ENCODE data around the gene CHURC1.

CHURC1 gene

GRCh38 chr14:64940336-64940910 lies 26.2 kb downstream of the CHURC1 start:
- no peak for DNase-seq

- no peak for DNase-seq
Measured at GRCh38 chr14:64942531-64943111, 28.4 kb downstream of the CHURC1 start, which contains the start of gene GPX2. Gene GPX2, minus strand, starts transcription at chr14:64942745. Its CDS starts 19 bp downstream, at chr14:64942726.

GRCh38 chr14:64943556-64943955 lies 29.3 kb downstream of the CHURC1 start:
- DNase-seq, result no peak

- DNase-seq, result no peak
Measured at GRCh38 chr14:64944041-64944440, 29.8 kb downstream of the CHURC1 start.

GRCh38 chr14:64944861-64945260 lies 30.6 kb downstream of the CHURC1 start:
- no peak for DNase-seq

- no peak for DNase-seq
Measured at GRCh38 chr14:64945431-64946178, 31.4 kb downstream of the CHURC1 start.

- DNase-seq, result no peak
Measured at GRCh38 chr14:64946310-64947045, 32.2 kb downstream of the CHURC1 start.

- no peak for DNase-seq
Measured at GRCh38 chr14:64947710-64948611, 33.7 kb downstream of the CHURC1 start.

GRCh38 chr14:64948612-64949210 lies 34.5 kb downstream of the CHURC1 start:
- DNase-seq, result no peak

- DNase-seq, result no peak
Measured at GRCh38 chr14:64950889-64951288, 36.6 kb downstream of the CHURC1 start.

GRCh38 chr14:64951291-64951690 lies 37.0 kb downstream of the CHURC1 start:
- no peak for DNase-seq

- no peak for DNase-seq
Measured at GRCh38 chr14:64951724-64952123, 37.5 kb downstream of the CHURC1 start.

- no peak for DNase-seq
Measured at GRCh38 chr14:64952598-64953309, 38.5 kb downstream of the CHURC1 start.

- no peak for DNase-seq
Measured at GRCh38 chr14:64953310-64953654, 39.0 kb downstream of the CHURC1 start.

- no peak for DNase-seq
Measured at GRCh38 chr14:64953661-64954060, 39.4 kb downstream of the CHURC1 start.

- DNase-seq, result no peak
Measured at GRCh38 chr14:64954491-64955240, 40.4 kb downstream of the CHURC1 start.

GRCh38 chr14:64955297-64955696 lies 41.0 kb downstream of the CHURC1 start:
- DNase-seq, result no peak

GRCh38 chr14:64956697-64957406 lies 42.6 kb downstream of the CHURC1 start:
- DNase-seq, result no peak

GRCh38 chr14:64958201-64958600 lies 43.9 kb downstream of the CHURC1 start:
- no peak for DNase-seq

GRCh38 chr14:64958743-64959142 lies 44.5 kb downstream of the CHURC1 start:
- DNase-seq, result no peak

Data from activated naive CD4-positive, alpha-beta T cell treated with anti-CD3 and anti-CD28 coated beads, Interleukin-2, amount 50 U/mL, for 16 hours (primary cell).